H1 (cell line): ENCODE results near the gene REC8.

Experiments used
- CBX8 ChIP-seq: fragments of 300-800, 300-1000 bp; sonication (generic); IDR thresholded peaks from 2 replicates; pipeline ENCODE4 v1.7.1; 2016; ENCODE audit warnings: low read depth, low read length, borderline replicate concordance
- CEBPB ChIP-seq: IDR thresholded peaks from 2 replicates; pipeline ENCODE4 v1.6.1; 2012; ENCODE audit warnings: low read depth, low read length
- CTCF ChIP-seq, 3 experiments: IDR thresholded peaks; 1 replicate in 2 of 3; 2 replicates in 1 of 3; pipeline versions ENCODE4 v1.5.1 to v1.6.1; 2011; ENCODE audit warnings: low read length in 3 of 3, mild to moderate bottlenecking in 3 of 3, inconsistent platforms in 2 of 3, low read depth in 1 of 3, moderate library complexity in 1 of 3; ENCODE audit not compliant: insufficient read depth in 1 of 3; ENCODE audit errors: control extremely low read depth in 1 of 3
- EP300 ChIP-seq, 2 experiments: IDR thresholded peaks; 1 replicate in 1 of 2; 2 replicates in 1 of 2; pipeline ENCODE4 v1.6.1; 2011 to 2012; ENCODE audit warnings: low read depth in 2 of 2, low read length in 2 of 2, mild to moderate bottlenecking in 2 of 2, borderline replicate concordance in 1 of 2, inconsistent platforms in 1 of 2, moderate library complexity in 1 of 2
- JUN ChIP-seq: IDR thresholded peaks from 2 replicates; pipeline ENCODE4 v1.6.1; 2011; ENCODE audit warnings: low read depth, mild to moderate bottlenecking, improper control_type of control experiment, low read length
- POLR2A ChIP-seq, 2 experiments: IDR thresholded peaks; 1 replicate in 1 of 2; 2 replicates in 1 of 2; pipeline ENCODE4 v1.6.1; 2011; ENCODE audit warnings: low read depth in 2 of 2, low read length in 2 of 2, mild to moderate bottlenecking in 2 of 2; ENCODE audit errors: control extremely low read depth in 1 of 2
- POLR2AphosphoS5 ChIP-seq: IDR thresholded peaks from 2 replicates; pipeline ENCODE4 v1.6.1; 2011; ENCODE audit warnings: low read depth, low read length
- RBBP5 ChIP-seq: IDR thresholded peaks from 2 replicates; pipeline ENCODE4 v1.7.1; 2012; ENCODE audit warnings: low read depth, mild to moderate bottlenecking, inconsistent platforms, low read length, moderate library complexity, borderline replicate concordance
- RFX5 ChIP-seq: IDR thresholded peaks from 2 replicates; pipeline ENCODE4 v1.6.1; 2011; ENCODE audit warnings: low read depth, low read length, improper control_type of control experiment, borderline replicate concordance
- SP2 ChIP-seq: IDR thresholded peaks from 2 replicates; pipeline ENCODE4 v1.6.1; 2012; ENCODE audit warnings: mild to moderate bottlenecking, low read length, inconsistent platforms
- TAF1 ChIP-seq: IDR thresholded peaks from 2 replicates; pipeline ENCODE4 v1.6.1; 2011; ENCODE audit warnings: mild to moderate bottlenecking, low read depth, low read length
- TBP ChIP-seq: IDR thresholded peaks from 2 replicates; pipeline ENCODE4 v1.6.1; 2011; ENCODE audit warnings: low read depth, low read length, improper control_type of control experiment
- TF ChIP-seq, protein P1 (sequence below): IDR thresholded peaks from 2 replicates; pipeline ENCODE4 v1.6.1; 2011; ENCODE audit warnings: low read length, improper control_type of control experiment
- TF ChIP-seq, protein P2 (sequence below): IDR thresholded peaks from 2 replicates; pipeline ENCODE4 v1.6.1; 2012; ENCODE audit warnings: inconsistent platforms

DNA sequence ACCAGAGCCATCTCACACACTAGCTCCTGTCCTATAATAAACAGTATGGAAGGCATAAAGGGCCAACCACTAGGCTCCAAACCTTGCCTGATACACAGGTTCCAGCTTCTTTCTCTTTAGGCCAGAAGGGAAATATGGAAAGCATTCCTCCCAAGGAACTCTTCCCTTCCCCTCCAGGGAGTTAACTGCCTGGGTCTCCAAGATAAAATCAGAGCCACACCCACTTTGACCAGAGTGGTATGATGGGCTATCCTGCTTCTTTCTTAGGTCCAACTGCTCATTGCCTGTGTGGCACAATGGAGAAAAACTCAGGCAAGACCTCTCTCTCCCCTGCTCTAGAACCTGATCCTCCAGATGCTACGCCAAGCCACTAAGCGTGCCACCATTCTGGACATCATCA lies 35.7 kb downstream of the REC8 start:
- TF ChIP-seq POLR2A (IDR thresholded peaks at IDR 0.05; ENCODE audit: control extremely low read depth in 1 of 2, low read depth in 2 of 2, low read length in 2 of 2): no peak
- TF ChIP-seq SP2: no peak
- TF ChIP-seq EP300 (IDR thresholded peaks at IDR 0.05; ENCODE audit: borderline replicate concordance in 1 of 2, low read depth in 2 of 2, low read length in 2 of 2): no peak
- TF ChIP-seq CTCF (IDR thresholded peaks at IDR 0.05; ENCODE audit: control extremely low read depth in 1 of 3, insufficient read depth in 1 of 3, low read depth in 1 of 3, low read length in 3 of 3): no peak
- TF ChIP-seq RFX5: no peak
- no peak for TF ChIP-seq CEBPB
- TF ChIP-seq TBP: no peak
- TF ChIP-seq CBX8: no peak
- no peak for TF ChIP-seq JUN
- TF ChIP-seq RBBP5: no peak
- no peak for TF ChIP-seq POLR2AphosphoS5
- TF ChIP-seq, protein P1, sequence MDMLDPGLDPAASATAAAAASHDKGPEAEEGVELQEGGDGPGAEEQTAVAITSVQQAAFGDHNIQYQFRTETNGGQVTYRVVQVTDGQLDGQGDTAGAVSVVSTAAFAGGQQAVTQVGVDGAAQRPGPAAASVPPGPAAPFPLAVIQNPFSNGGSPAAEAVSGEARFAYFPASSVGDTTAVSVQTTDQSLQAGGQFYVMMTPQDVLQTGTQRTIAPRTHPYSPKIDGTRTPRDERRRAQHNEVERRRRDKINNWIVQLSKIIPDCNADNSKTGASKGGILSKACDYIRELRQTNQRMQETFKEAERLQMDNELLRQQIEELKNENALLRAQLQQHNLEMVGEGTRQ: no peak
- TF ChIP-seq, protein P2, sequence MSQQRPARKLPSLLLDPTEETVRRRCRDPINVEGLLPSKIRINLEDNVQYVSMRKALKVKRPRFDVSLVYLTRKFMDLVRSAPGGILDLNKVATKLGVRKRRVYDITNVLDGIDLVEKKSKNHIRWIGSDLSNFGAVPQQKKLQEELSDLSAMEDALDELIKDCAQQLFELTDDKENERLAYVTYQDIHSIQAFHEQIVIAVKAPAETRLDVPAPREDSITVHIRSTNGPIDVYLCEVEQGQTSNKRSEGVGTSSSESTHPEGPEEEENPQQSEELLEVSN: no peak
- no peak for TF ChIP-seq TAF1
